Fibroblast of upper back skin (primary cell): ENCODE data around the gene ADCY3.
"Not testable (repeated sequence)": the region's sequence is repeated elsewhere in the genome, so short reads cannot be mapped to it uniquely, and the experiment has no call there.

Experiments
- DNase-seq: peaks from one replicate; pipeline ENCODE4 v3.0.0-alpha.2; 2013

The ADCY3 gene

DNA sequence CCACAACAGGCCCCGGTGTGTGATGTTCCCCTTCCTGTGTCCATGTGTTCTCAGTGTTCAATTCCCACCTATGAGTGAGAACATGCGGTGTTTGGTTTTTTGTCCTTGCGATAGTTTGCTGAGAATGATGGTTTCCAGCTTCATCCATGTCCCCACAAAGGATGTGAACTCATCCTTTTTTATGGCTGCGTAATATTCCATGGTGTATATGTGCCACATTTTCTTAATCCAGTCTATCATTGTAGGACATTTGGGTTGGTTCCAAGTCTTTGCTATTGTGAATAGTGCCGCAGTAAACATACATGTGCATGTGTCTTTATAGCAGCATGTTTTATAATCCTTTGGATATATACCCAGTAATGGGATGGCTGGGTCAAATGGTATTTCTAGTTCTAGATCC lies 119.5 kb downstream of the ADCY3 start:
- not testable (repeated sequence) for DNase-seq

DNA sequence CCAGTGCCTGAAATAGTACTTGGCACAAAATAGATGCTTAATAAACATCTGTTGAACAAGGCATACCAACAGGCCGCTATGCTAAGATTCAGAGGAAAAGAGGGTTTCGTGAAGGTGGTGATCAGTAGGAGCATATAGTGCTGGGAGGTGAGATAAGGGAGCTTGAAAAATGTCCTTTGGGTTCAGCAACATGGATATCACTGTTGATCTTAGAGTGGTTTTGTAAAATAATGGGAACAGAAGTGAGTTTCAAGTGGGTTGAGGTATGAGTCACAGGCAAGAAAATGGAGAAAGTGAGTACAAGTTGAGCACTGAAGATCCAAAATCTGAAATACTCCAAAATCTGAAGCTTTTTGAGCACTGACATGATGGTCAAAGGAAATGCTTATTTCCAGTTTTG lies 122.4 kb downstream of the ADCY3 start:
- no peak for DNase-seq

DNA sequence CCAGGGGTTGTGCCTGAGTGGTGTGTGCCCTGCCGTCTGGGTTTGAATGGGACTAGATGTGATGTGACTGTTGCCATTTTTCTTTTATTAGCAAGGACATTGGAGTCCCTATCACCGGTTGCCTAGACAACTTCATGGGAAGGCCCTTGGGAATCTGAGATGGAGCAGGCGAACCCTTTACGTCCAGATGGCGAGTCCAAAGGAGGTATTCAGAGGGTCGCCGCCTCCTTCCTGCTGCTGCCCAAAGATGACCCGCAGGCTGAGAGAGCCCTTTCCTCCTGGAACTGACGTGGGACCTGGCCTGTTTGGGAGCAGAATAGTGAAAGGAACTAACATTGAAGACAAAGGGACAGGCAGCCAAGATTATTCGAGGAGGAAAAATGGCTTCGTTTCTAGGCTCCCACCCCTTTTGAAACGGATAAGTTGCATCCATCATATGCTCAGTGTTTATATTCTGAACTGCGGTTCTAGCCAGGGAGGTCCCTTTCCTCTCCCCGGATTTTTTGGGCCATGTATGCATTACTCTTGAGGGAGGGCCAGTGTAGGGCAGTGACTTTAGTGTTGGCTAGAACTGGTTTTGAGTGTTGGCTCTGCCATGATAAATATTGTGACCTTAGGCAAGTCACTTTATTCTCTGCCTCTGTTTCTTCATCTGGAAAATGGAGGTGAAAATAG lies 126.1 kb downstream of the ADCY3 start:
- DNase-seq = peak; percentile 18

DNA sequence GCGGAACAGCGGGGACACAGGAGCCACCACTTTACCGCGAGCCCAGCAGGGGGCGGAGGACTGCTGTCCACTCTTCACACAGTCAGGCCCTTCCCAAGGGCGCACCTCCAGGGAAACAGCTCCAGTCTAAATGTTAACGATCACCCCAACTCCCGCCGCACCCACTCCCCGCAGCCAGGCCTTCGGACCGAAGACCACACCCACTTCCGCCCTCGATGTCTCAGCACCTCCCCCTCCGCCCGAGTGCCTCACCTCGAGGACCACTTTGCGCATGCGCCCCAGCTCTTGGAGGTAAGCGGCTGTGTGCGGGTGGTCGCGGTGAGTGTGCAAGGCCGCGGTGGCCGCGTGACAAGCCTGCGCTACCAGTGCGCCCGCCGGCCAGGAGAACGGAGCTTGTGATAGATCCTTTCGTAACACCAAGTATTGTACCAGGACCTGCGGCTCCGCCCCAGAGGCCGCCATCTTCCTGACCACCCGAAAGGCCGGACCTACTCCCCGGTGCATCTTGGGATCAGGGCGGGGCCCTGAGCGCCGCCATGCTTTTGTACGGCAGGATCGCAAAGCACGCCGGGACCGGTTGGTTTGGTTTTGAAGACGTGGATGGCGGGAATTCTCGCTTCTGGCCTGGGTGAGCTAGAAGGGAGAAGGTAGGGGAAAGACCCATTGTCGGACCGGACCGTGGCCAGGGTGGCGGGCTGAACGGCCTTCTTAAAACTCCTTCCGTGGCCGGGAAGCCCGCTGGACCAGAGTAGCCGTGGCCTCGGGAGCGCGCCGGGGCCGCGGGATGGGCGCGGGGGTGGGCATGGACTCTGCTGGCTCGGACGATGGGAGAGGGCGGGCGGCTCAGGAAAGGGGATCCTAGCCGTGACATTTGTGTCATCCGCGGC lies 126.9 kb downstream of the ADCY3 start, which contains the start of the genes CENPO and PTRHD1:
CENPO (plus strand) TSS at position 552 of the 887 bp plus-strand sequence. CDS start 495 bp downstream, outside the sequence.
PTRHD1 (minus strand) TSS at position 518 of the 887 bp plus-strand sequence; CDS start at position 504, 14 bp downstream.
- DNase-seq = peak; percentile 97

DNA sequence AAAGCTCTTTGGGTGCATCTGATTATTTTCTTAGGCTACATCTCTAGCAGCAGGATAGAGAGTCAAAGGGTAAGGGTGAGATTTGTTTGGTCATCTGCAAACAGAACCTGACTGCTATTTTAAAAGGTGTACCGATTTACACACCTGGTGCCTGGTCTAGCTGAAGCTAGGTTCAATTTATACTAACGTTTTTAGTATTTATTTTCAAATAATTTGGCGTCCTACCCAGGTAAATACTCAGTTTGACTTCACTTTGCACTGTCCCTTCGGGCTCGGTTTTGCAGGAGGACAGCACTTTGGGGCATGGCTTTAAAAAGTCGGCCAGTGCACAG lies 127.5 kb downstream of the ADCY3 start:
- DNase-seq = no peak

DNA sequence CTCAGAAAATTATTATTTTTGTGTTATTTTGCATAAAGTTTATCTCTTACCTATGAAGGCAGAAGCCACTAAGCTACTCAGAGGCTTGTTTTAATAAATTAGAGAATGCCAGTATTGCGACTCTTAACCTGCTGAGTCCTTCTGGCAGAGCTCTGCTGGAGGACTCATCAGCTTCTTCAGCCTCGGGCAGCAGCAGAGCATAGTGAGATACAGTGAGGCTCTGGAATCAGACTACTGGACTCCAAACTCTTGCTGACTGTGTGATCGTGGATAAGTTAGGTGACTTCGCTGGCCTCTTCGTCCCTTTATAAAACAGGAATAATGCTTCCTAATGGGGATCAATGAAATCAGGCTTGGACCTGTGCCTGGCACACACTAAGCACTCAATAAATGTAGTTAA lies 128.6 kb downstream of the ADCY3 start:
- DNase-seq = no peak

DNA sequence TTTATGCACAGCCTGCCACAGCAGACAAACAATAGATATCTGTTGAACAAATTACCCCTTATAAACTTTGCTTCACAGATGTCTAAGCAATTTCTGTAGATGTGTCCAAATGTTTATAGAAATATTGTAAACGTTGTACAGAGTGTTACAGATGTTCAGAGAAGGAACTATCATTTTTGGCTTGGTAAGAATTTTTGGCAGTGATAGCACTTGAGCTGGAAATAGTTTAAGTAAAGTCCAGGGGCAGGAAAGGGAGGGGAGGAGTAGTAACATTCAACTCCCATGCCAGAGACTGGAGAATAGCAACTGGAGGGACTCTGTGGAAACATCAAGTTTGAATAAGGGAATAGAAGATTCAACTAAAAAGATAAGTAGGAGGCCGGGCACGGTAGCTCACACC lies 131.2 kb downstream of the ADCY3 start:
- DNase-seq = no peak

DNA sequence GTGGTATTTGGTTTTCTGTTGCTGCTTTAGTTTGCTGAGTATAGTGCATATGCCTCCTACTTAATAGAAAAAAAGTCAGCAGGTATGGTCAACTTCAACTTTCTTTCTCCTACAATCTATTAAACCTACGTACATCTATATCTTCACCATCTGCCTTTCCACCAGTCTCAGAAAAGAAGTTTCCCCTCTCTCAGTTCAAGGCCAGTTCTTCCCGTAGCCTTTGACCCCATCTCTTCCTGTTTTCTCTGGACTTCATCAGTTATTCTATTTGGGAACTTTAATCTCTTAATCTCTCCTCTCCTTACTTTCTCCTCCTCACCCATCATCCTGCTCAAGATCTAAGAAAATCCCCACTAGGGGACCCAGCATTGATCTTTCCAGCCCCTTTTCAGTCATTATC lies 132.5 kb downstream of the ADCY3 start:
- no peak for DNase-seq

DNA sequence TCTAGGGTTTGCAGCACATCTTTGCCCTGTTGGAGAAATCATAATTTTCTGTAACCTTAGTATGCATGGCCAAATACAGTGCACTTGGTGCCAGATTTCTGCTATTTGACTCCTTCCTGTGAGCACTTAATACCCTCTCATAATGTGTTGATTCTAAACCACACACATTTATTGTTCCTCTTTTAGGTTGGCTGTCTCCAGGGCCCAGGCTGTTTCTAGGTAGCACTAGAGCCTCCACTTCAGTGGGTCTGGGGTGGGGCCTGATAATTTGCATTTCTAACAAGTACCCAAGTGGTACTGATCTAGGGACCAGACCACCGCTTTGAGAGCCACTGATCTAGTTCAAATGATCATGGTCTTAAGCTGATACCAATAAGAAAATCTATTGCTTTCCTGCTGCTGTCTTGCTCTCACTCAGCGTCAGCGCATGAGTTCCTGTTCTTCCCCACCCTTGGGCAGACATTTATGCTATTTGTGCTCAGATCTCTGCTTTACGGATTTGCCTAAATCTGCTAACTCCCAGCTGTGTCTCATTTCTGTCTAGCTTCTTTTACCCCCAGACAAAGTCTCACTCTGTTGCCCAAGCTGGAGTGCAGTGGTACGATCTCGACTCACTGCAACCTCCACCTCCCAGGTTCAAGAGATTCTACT lies 134.2 kb downstream of the ADCY3 start:
- DNase-seq = no peak

DNA sequence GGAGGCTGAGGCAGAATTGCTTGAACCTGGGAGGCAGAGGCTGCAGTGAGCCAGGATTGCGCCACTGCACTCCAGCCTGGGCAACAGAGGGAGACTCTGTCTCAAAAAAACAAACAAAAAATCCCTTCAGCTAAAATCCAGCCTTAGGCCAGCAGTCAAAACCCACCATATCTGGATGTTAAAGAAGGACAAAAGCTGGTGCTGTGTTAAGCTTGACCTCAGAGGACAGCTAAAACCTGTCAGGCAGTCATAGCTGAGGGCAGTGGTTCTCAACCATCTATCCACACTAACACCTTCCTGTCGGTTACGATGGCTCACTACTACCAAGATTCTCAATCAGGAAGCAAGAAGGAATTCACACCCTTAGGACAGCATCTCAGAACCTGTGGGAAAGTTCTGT lies 136.4 kb downstream of the ADCY3 start:
- DNase-seq = no peak

DNA sequence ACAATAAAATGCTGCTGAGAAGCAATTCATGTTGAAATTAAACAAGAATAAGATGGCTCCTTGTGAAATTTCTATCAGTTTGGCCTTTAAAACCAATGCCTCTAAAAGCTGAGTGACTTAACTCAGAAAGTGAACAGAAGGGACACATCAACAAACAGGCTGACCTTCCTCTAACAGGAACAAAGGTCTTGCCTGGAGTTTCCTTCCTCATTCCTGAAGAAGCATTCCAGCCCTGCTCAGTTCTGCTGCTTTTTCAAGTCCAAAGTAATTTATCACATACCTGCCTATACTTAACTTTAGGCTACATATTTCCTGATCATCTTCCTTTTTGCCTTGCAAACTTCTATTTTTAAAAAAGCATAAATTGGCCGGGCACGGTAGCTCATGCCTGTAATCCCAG lies 140.9 kb downstream of the ADCY3 start:
- DNase-seq = no peak

DNA sequence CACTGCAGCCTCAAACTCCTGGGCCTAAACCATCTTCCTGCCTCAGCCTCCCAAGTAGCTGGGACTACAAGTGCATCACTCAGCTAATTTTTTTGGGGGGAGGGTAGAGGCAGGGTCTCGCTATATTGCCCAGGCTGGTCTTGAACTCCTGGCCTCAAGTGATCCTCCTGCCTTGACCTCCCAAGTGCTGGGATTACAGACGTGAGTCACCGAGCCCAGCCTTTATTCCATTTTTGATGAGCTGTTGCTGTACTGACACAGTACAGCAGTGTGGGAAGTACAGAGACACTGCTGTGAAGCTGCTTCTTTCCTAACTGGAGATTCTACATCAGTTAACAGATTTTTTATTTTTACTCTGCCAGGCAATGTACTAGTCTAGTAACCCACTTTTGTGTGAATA lies 145.7 kb downstream of the ADCY3 start:
- no peak for DNase-seq

DNA sequence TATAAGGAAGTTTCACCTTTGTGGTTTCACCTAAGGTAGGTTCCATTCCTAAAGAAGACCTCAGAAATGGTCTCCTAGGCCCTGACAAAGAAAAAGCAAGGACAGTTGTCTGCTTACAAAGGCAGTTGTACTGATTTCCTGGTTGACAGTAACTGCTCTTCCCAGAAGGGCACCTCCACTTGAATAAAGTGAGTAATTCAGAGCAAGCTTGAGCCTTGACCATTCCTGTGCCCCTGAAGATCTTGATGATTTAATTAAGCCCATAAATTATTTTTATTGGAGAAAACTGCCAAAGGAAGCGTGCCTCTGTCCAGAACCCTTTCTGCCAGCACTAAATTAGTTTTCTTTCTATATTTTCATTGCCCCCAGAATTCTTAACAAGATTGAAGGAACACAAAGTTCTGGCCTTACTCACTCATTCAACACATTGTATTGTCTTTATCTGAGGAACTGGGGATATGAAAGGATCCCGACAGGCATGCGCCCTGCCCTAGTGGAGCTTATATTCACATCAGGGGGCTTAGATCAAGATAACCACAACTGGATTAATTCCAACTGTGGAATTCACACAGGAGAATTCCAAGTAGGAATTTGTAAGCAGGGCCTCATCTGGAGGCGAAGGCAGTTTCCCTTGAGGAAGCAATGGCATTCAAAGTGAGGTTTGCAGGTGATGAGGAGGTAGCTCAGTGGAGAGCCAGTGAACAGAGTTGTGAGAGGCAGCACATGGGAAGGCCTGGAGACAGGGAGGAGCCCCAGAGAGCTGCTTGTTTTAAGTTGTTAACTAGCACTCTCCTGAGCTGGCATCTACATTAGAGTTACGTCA lies 148.1 kb downstream of the ADCY3 start:
- peak; percentile 62 for DNase-seq

DNA sequence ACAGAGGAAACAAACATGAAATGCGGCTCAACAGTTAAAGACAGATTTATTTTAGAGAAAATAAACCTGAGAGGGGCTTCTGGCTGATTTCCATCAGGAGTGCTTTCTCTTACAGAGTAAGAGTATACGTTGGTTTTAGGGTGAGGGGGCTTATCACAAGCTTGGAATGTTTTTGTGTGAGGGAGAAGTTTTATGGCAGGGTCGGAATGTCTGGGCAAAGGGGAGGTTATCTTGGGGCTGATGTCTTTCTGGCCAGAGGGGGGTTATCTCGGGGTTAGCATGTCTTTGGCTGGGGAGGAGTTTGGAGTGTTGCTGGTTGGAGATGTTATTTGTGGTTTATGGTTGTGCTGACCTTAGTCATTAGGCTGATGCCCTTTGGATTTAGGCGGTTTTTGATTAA lies 149.0 kb downstream of the ADCY3 start:
- DNase-seq = no peak
